K562 (cell line): ENCODE data around the gene PPP1R14C. TPM values are rescaled to one million over a fixed set of nuclear protein-coding genes. Genes with fewer than 3 reads are reported as not detected.

Source experiments
- ATAC-seq: fragments of 200-7000 bp; cut with Tn5 transposase; 3 replicates; pipeline ENCODE4 v1.9.1; 2020; ENCODE audit warnings: moderate library complexity
- BruUV-seq: library from RNA; stranded (reverse); fragments of 400-500 nt; replicated peaks from 2 replicates; lab custom pipeline; 2021; lab: Mats Ljungman, UMichigan
- CTCF ChIA-PET: fragments of 300-600 bp; formaldehyde crosslinking; extraction: SDS; loops from one replicate; lab custom pipeline; 2021; ENCODE audit warnings: low intra/inter-chr PET ratio; lab: Yijun Ruan, JAX
- POLR2A ChIA-PET: fragments of 300-600, 350-650 bp; sonication (Branson Sonifier 250); formaldehyde crosslinking; extraction: SDS; loops from one replicate; lab custom pipeline; 2021; ENCODE audit warnings: antibody characterized with exemption, inconsistent platforms; lab: Yijun Ruan, JAX
- DNase-seq, 4 experiments: peaks; one replicate each; pipeline versions ENCODE4 v3.0.0 to v3.0.0-alpha.2; 2011 to 2018; ENCODE audit warnings: low spot score in 3 of 4, mixed read lengths in 3 of 4; ENCODE audit errors: extremely low read depth in 1 of 4
- FAIRE-seq: peaks from 2 replicates; lab custom pipeline; 2011; peaks lifted over from hg19 to GRCh38; lab: Jason Lieb, UNC
- H2AFZ ChIP-seq: 2 replicates; pipeline ENCODE4 v1.6.0; 2011; ENCODE audit warnings: low read depth, low read length, control low read depth, inconsistent platforms
- H3K27ac ChIP-seq: fragments of 200-600 bp; 3 replicates; pipeline ENCODE4 v1.8.0; 2011; ENCODE audit warnings: low read depth, mild to moderate bottlenecking, control low read depth, inconsistent platforms, low read length, moderate library complexity, mixed read lengths; ENCODE audit errors: extremely low read depth
- H3K27me3 ChIP-seq, 2 experiments: fragments of 300-600 bp in 1 of 2; 2 replicates in 1 of 2; 3 replicates in 1 of 2; pipeline versions ENCODE4 v1.6.0 to v1.8.0; 2011; ENCODE audit warnings: inconsistent platforms in 2 of 2, low read length in 2 of 2, mild to moderate bottlenecking in 1 of 2, mixed read lengths in 1 of 2, moderate library complexity in 1 of 2; ENCODE audit not compliant: control insufficient read depth in 2 of 2, insufficient read depth in 2 of 2
- H3K36me3 ChIP-seq: fragments of 300-600 bp; 3 replicates; pipeline ENCODE4 v1.8.0; 2011; ENCODE audit warnings: mild to moderate bottlenecking, low read length, inconsistent platforms; ENCODE audit not compliant: control insufficient read depth, insufficient read depth
- H3K4me1 ChIP-seq, 2 experiments: fragments of 200-600 bp in 1 of 2; replicated peaks in 1 of 2; 2 replicates in 1 of 2; 3 replicates in 1 of 2; pipeline versions ENCODE4 v1.5.1 to v1.8.0; 2011; ENCODE audit warnings: inconsistent platforms in 2 of 2, low read length in 2 of 2, mild to moderate bottlenecking in 1 of 2, mixed read lengths in 1 of 2, moderate library complexity in 1 of 2; ENCODE audit not compliant: control insufficient read depth in 2 of 2, insufficient read depth in 2 of 2
- H3K4me2 ChIP-seq: 2 replicates; pipeline ENCODE4 v1.6.1; 2011; ENCODE audit warnings: low read length, control low read depth, inconsistent platforms, mixed read lengths; ENCODE audit not compliant: insufficient read depth
- H3K4me3 ChIP-seq: fragments of 200-600 bp; sonication (generic), shearing (Covaris generic); 2 replicates; pipeline ENCODE4 v1.5.1; 2016; ENCODE audit warnings: control low read depth, inconsistent platforms
- H3K79me2 ChIP-seq: fragments of 200-600 bp; 3 replicates; pipeline ENCODE4 v1.8.0; 2011; ENCODE audit warnings: low read length, inconsistent platforms; ENCODE audit not compliant: control insufficient read depth, insufficient read depth
- H3K9ac ChIP-seq, 2 experiments: 2 replicates each; pipeline versions ENCODE4 v1.6.0 to v1.6.1; 2011; ENCODE audit warnings: low read depth in 2 of 2, low read length in 2 of 2, control low read depth in 1 of 2, inconsistent platforms in 1 of 2, mild to moderate bottlenecking in 1 of 2, mixed read lengths in 1 of 2; ENCODE audit not compliant: insufficient read depth in 1 of 2
- H3K9me1 ChIP-seq: one replicate; pipeline ENCODE4 v1.6.0; 2011; ENCODE audit warnings: inconsistent platforms, mild to moderate bottlenecking, low read length, moderate library complexity; ENCODE audit not compliant: control insufficient read depth, insufficient read depth
- H3K9me3 ChIP-seq: replicated peaks from 2 replicates; pipeline ENCODE4 v1.5.1; 2011; ENCODE audit warnings: low read depth, low read length, inconsistent platforms; ENCODE audit not compliant: control insufficient read depth, insufficient read depth
- H4K20me1 ChIP-seq: replicated peaks from 2 replicates; pipeline ENCODE4 v1.6.1; 2011; ENCODE audit warnings: low read length, inconsistent platforms, mixed read lengths; ENCODE audit not compliant: control insufficient read depth, insufficient read depth
- CBX3 ChIP-seq, 2 experiments: IDR thresholded peaks; 1 replicate in 1 of 2; 2 replicates in 1 of 2; pipeline ENCODE4 v1.6.1; 2012; ENCODE audit warnings: inconsistent platforms in 2 of 2, low read length in 2 of 2, borderline replicate concordance in 1 of 2, control low read depth in 1 of 2
- GTF3C2 ChIP-seq: IDR thresholded peaks from 3 replicates; pipeline ENCODE4 v1.6.1; 2011; ENCODE audit warnings: borderline replicate concordance, mild to moderate bottlenecking, moderate library complexity; ENCODE audit not compliant: insufficient read length; ENCODE audit errors: extremely low read depth
- HES1 ChIP-seq: fragments of 450-650 bp; IDR thresholded peaks from 2 replicates; pipeline ENCODE4 v1.6.1; 2016; ENCODE audit warnings: low read depth, mild to moderate bottlenecking, moderate library complexity
- SREBF1 ChIP-seq: fragments of 150-350 bp; IDR thresholded peaks from 2 replicates; pipeline ENCODE4 v1.6.1; 2014; ENCODE audit warnings: antibody characterized with exemption, low read depth, low read length, borderline replicate concordance
- ZC3H4 ChIP-seq: sonication (generic); formaldehyde crosslinking; IDR thresholded peaks from 2 replicates; pipeline ENCODE4 v1.9.0; 2021; ENCODE audit warnings: missing genetic modification reagents, borderline replicate concordance
- ZNF398 ChIP-seq: fragments of 250-450 bp; sonication (Bioruptor Pico); IDR thresholded peaks from 2 replicates; pipeline ENCODE4 v1.8.0; 2021; ENCODE audit warnings: moderate library complexity, mild to moderate bottlenecking, inconsistent platforms
- WGBS: fragments of 100-300 bp; shearing (Covaris generic); methylation state at CpG from one replicate; pipeline ENCODE4 v1.1.6; 2016; ENCODE audit warnings: low coverage, mixed read lengths; ENCODE audit not compliant: insufficient coverage; ENCODE audit errors: missing lambda C conversion rate; 5-methylcytosine and 5-hydroxymethylcytosine counted together
- in situ Hi-C: fragments of 300-500 bp; cut with MboI; formaldehyde crosslinking; loops from 4 replicates; pipeline ENCODE4 v1.15.0; 2018; ENCODE audit warnings: inconsistent platforms, mixed read lengths
- intact Hi-C: fragments of 100-400 bp; cut with micrococcal nuclease; formaldehyde crosslinking; loops from 2 replicates; pipeline ENCODE4 v1.14.2; 2022
- polyA plus RNA-seq, 8 experiments: library from polyadenylated mRNA; depleted of rRNA in 4 of 8; stranded (reverse) in 5 of 8; unstranded in 3 of 8; fragments of >200 nt; fragmentation: Nextera tagmentation in 2 of 8; fragmentation: Illumina TruSeq in 1 of 8; extraction: Ambion mirVana in 2 of 8; extraction: Trizol in 1 of 8; gene quantifications; 2 replicates each; pipeline versions ENCODE4 v1.2.1 to v1.2.3, GENCODE V29; 2011 to 2014; ENCODE audit warnings: inconsistent platforms in 1 of 8, missing spikeins in 1 of 8
- total RNA-seq, 7 experiments: library from RNA; depleted of rRNA in 6 of 7; stranded (reverse); fragments of >200 nt in 6 of 7; fragmentation: Illumina TruSeq in 2 of 7; extraction: Trizol in 2 of 7; gene quantifications; 2 replicates each; pipeline versions ENCODE4 v1.2.1 to v1.2.3, GENCODE V29; 2011 to 2021; ENCODE audit warnings: low replicate concordance in 1 of 7

Gene PPP1R14C
- total and polyA plus RNA-seq, 9 of the 15 experiments (the other 6 are each of a cell fraction or from before 2014, with no cell fraction given) = 4.5 to 16.6 (median 11.9) TPM

DNA sequence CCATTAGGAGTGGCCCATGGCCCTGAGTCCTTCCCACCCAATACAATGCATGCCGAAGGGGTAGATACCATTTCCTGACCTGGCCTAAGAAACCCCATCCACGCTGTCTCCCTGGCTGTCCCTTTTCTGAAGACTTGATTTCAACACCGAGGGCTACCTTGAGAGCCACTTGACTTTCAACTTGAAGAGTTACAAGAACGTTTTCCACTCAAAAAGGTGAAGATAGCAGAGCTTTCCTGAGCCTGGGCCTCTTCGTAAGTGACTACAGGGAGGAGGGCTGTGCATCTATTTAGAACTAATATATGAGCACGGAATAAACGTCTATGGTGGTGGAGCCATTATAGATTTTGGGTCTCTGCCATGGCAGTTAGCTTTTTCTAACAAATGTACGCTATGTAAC lies 14.4 kb upstream of the PPP1R14C start:
- H2AFZ ChIP-seq = no peak overlapping the region
- H3K9me1 ChIP-seq = no peaks in the 10 kb centered on the region
- H4K20me1 ChIP-seq = no peaks in the 10 kb centered on the region
- intact Hi-C loops (no loop called here), in situ Hi-C loops (no loop called here)
- no TSS peak for BruUV-seq
- POLR2A ChIA-PET = interaction anchor here (0.7 to 1.0 kb wide), 3 partner anchors 15 to 155 kb away, joined by 3 read pairs; no protein-coding TSS in a partner anchor
- H3K27ac ChIP-seq = no peak overlapping the region
- no peaks in the 10 kb centered on the region for H3K36me3 ChIP-seq
- no peaks in the 10 kb centered on the region for H3K9me3 ChIP-seq
- no peaks in the 10 kb centered on the region for H3K79me2 ChIP-seq
- H3K4me1 ChIP-seq = peaks cover 0 to 4% of the 10 kb centered on the region in 2 experiments; a peak in 2 of 5 replicates
- DNase-seq = no peak
- H3K4me3 ChIP-seq = no peak overlapping the region
- peaks cover 0 to 24% of the 10 kb centered on the region in 2 experiments; a peak in 3 of 5 replicates for H3K27me3 ChIP-seq
- H3K4me2 ChIP-seq = no peak overlapping the region
- WGBS = 8% methylated on average over 8 of the region's 8 CpGs
- ATAC-seq = no peak
- CTCF ChIA-PET = no interaction called here
- FAIRE-seq = no peak
- TF ChIP-seq HES1 = no peak
- TF ChIP-seq ZC3H4 (CRISPR knock-in tag) = no peak
- TF ChIP-seq ZNF398 (CRISPR knock-in tag) = no peak
- TF ChIP-seq CBX3 (IDR thresholded peaks at IDR 0.05; ENCODE audit: borderline replicate concordance in 1 of 2, low read length in 2 of 2) = no peak
- no peak for TF ChIP-seq GTF3C2
- TF ChIP-seq SREBF1 = no peak
- H3K9ac ChIP-seq = no peak overlapping the region
